ENCODE measurements around the gene HNRNPAB. TPM values are rescaled to one million over a fixed set of nuclear protein-coding genes. Genes with fewer than 3 reads are reported as not detected.

The HNRNPAB gene
- total RNA-seq, 1 experiment from 2014 or later, result 547 TPM

DNA sequence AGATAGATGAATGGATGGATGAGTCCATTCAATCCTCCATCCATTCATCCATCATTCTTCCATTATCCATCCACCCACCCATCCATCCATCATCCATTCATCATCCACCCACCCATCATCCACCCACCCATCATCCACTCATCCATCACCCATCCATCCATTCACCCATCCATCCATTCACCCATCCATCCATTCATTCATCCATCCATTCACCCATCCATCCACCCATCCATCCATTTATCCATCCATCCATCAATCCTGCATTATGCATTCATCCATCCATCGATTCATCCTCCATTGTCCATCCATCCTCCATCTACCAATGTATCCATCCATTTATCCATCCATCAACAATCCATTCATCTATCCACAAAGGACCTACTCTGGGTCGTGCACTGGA is 41.1 kb downstream of the HNRNPAB start:
- no peak overlapping the region for H2AK5ac ChIP-seq (ENCODE audit: insufficient read length, low read length)
- peaks cover 4% of the 10 kb centered on the region for H3K23me2 ChIP-seq (ENCODE audit: insufficient read length, low read depth, low read length, poor library complexity, severe bottlenecking)
- H2BK20ac ChIP-seq (ENCODE audit: low read depth, low read length, poor library complexity, severe bottlenecking), result no peak overlapping the region
- H3K23ac ChIP-seq (ENCODE audit: insufficient read length, low read depth, low read length), result no peak overlapping the region
- no peak overlapping the region for H3K27ac Mint-ChIP-seq
- H2AFZ ChIP-seq (ENCODE audit: low read length), result no peak overlapping the region
- H3T11ph ChIP-seq (ENCODE audit: low read length), result no peak overlapping the region
- no peak overlapping the region for H2BK12ac ChIP-seq (ENCODE audit: insufficient read length, low read depth, low read length)
- H2BK15ac ChIP-seq (ENCODE audit: low read depth, low read length), result no peak overlapping the region
- peaks cover 2% of the 10 kb centered on the region for H4K20me1 ChIP-seq (ENCODE audit: control insufficient read depth, insufficient read depth, insufficient read length)
- no peak overlapping the region for H3K4me2 ChIP-seq (ENCODE audit: insufficient read depth, insufficient read length, low read length)
- no peak overlapping the region for H3K9ac ChIP-seq (ENCODE audit: extremely low read depth, insufficient read length, low read length)
- WGBS (ENCODE audit: extremely low coverage, insufficient read length, low lambda C conversion rate), result no CpG with 5 or more reads among the region's 2 CpGs
- H3K56ac ChIP-seq (ENCODE audit: insufficient read length, low read depth, low read length), result no peak overlapping the region
- no peaks in the 10 kb centered on the region for H3K27me3 ChIP-seq (ENCODE audit: insufficient read depth, low read length)
- H3K9me3 Mint-ChIP-seq, result no peaks in the 10 kb centered on the region; a peak in 2 of 5 replicates
- H3K27ac ChIP-seq (ENCODE audit: insufficient read length, low read depth, low read length), result no peak overlapping the region
- H3K27me3 Mint-ChIP-seq (ENCODE audit: low read depth), result peaks cover 18% of the 10 kb centered on the region
- TF ChIP-seq, protein P1, sequence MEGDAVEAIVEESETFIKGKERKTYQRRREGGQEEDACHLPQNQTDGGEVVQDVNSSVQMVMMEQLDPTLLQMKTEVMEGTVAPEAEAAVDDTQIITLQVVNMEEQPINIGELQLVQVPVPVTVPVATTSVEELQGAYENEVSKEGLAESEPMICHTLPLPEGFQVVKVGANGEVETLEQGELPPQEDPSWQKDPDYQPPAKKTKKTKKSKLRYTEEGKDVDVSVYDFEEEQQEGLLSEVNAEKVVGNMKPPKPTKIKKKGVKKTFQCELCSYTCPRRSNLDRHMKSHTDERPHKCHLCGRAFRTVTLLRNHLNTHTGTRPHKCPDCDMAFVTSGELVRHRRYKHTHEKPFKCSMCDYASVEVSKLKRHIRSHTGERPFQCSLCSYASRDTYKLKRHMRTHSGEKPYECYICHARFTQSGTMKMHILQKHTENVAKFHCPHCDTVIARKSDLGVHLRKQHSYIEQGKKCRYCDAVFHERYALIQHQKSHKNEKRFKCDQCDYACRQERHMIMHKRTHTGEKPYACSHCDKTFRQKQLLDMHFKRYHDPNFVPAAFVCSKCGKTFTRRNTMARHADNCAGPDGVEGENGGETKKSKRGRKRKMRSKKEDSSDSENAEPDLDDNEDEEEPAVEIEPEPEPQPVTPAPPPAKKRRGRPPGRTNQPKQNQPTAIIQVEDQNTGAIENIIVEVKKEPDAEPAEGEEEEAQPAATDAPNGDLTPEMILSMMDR (conservative IDR thresholded peaks at IDR 0.05), result no peak
- no peak overlapping the region for H4K8ac ChIP-seq (replicated peaks; ENCODE audit: insufficient read length, low read depth, low read length)
- no peak overlapping the region for H2BK120ac ChIP-seq (ENCODE audit: low read depth, low read length, poor library complexity, severe bottlenecking)
- no peaks in the 10 kb centered on the region for H3K36me3 Mint-ChIP-seq (ENCODE audit: insufficient read depth in 1 of 3, low read depth in 3 of 3)
- H3K4me3 Mint-ChIP-seq, result no peak overlapping the region
- H3K14ac ChIP-seq (ENCODE audit: insufficient read depth, low read length), result no peak overlapping the region
- no peak overlapping the region for H4K5ac ChIP-seq (ENCODE audit: insufficient read length, low read depth, low read length)
- H3K79me1 ChIP-seq (ENCODE audit: insufficient read depth, low read depth, low read length, poor library complexity, severe bottlenecking), result no peaks in the 10 kb centered on the region
- no peak overlapping the region for H4K91ac ChIP-seq (ENCODE audit: insufficient read length, low read depth, low read length)
- H3K4me1 Mint-ChIP-seq, result peaks cover 3% of the 10 kb centered on the region in 2 experiments
- DNase-seq, result no peak
- no peaks in the 10 kb centered on the region for H3K4me1 ChIP-seq (ENCODE audit: insufficient read depth, low read length)
- H3K79me2 ChIP-seq (ENCODE audit: insufficient read depth, low read length), result no peaks in the 10 kb centered on the region
- no peak overlapping the region for H3K4ac ChIP-seq (ENCODE audit: low read depth, low read length)
- no peaks in the 10 kb centered on the region for H3K9me3 ChIP-seq (ENCODE audit: control insufficient read depth, low read depth, low read length)
- H3K18ac ChIP-seq (ENCODE audit: insufficient read length, low read depth, low read length), result no peak overlapping the region
- H2BK5ac ChIP-seq (ENCODE audit: insufficient read length, low read length), result no peak overlapping the region
